GM12892 (cell line): Measurements from ENCODE around the gene PIBF1.

Experiments
- POLR2A ChIP-seq: IDR thresholded peaks from 2 replicates; pipeline ENCODE4 v1.6.1; 2011; ENCODE audit warnings: low read depth, low read length, control low read depth
- POLR2AphosphoS5 ChIP-seq: IDR thresholded peaks from 2 replicates; pipeline ENCODE4 v1.6.1; 2011; ENCODE audit warnings: low read depth, low read length, control low read depth
- TAF1 ChIP-seq: IDR thresholded peaks from 2 replicates; pipeline ENCODE4 v1.6.1; 2011; ENCODE audit warnings: low read depth, mild to moderate bottlenecking, control low read depth, low read length, borderline replicate concordance

DNA sequence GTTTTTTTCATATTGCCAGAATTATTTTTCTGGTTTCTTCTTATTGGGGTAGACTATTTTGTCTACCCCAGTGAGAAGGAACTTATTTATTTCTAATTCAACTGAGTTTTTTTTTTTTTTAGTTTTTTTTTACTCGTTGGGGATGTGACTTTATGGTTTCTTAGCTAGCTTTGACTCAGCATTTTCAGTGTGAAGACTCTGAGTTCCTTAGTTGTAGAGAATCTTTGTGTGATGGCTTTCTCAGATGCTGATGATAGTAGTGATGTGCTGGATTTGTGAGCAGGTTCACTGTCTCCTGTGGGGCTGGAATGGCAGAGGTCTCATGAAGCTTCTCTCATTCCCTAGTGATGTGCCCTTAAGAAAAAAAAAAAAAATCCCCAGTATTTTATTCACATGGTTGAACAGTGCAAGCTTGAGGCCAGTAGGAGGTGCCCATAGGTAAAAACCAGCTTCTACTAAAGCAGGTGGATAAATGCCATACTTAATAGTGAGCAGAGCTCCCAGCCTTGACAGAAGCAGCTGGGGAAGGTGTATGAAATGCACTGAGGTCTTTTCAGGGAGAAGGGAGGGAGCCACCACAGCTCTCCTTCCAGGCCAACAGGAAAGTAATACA lies 170.7 kb downstream of the PIBF1 start:
- TF ChIP-seq POLR2A (no peak), TAF1 (no peak), POLR2AphosphoS5 (no peak)
